ES-I3 (cell line): Measurements from ENCODE around the gene PNMA8C.
"Not testable (repeated sequence)": the region's sequence is repeated elsewhere in the genome, so short reads cannot be mapped to it uniquely, and the experiment has no call there.

ENCODE experiments used
- H3K36me3 ChIP-seq: 2 replicates; pipeline ENCODE4 v1.6.1; 2013; ENCODE audit warnings: mild to moderate bottlenecking, low read length, control low read depth, moderate library complexity; ENCODE audit not compliant: insufficient read depth
- H3K4me1 ChIP-seq: 2 replicates; pipeline ENCODE4 v1.6.1; 2013; ENCODE audit warnings: mild to moderate bottlenecking, control low read depth, low read length; ENCODE audit not compliant: insufficient read depth
- H3K9ac ChIP-seq: 2 replicates; pipeline ENCODE4 v1.6.1; 2013; ENCODE audit warnings: low read depth, mild to moderate bottlenecking, low read length, moderate library complexity
- H3K9me3 ChIP-seq: 2 replicates; pipeline ENCODE4 v1.6.1; 2013; ENCODE audit warnings: mild to moderate bottlenecking, low read length, moderate library complexity; ENCODE audit not compliant: control insufficient read depth, insufficient read depth

Gene PNMA8C

GRCh38 chr19:46383846-46384245 is 44.9 kb downstream of the PNMA8C start:
- Histone ChIP-seq H3K36me3 (peaks cover 29% of the 10 kb centered on the region), H3K9me3 (no peaks in the 10 kb centered on the region), H3K4me1 (no peaks in the 10 kb centered on the region), H3K9ac (no peak overlapping the region)

GRCh38 chr19:46383171-46383815 is 45.4 kb downstream of the PNMA8C start:
- Histone ChIP-seq H3K36me3 (peaks cover 29% of the 10 kb centered on the region), H3K9ac (no peak overlapping the region), H3K9me3 (no peaks in the 10 kb centered on the region), H3K4me1 (no peaks in the 10 kb centered on the region)

GRCh38 chr19:46381756-46382345 is 46.9 kb downstream of the PNMA8C start:
- H3K9ac ChIP-seq = no peak overlapping the region
- no peaks in the 10 kb centered on the region for H3K4me1 ChIP-seq
- H3K9me3 ChIP-seq = no peaks in the 10 kb centered on the region
- peaks cover 32% of the 10 kb centered on the region for H3K36me3 ChIP-seq

DNA sequence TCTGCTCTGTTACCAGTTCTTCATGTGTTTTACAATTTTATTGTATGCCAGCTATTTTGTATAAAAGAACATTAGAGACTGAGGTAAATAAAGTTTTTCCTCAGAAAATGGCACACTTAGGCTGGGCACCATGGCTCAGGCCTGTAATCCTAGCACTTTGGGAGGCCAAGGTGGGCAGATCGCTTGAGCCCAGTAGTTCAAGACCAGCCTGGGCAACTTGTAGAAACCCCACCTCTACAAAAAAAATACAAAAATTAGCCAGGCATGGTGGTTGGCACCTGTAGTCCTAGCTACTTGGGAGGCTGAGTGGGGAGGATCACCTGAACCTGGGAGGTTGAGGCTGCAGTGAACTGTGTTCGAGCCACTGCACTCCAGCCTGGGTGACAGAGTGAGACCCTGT is 47.4 kb downstream of the PNMA8C start:
- Histone ChIP-seq H3K9me3 (no peaks in the 10 kb centered on the region), H3K9ac (no peak overlapping the region), H3K36me3 (peaks cover 32% of the 10 kb centered on the region), H3K4me1 (no peaks in the 10 kb centered on the region)

DNA sequence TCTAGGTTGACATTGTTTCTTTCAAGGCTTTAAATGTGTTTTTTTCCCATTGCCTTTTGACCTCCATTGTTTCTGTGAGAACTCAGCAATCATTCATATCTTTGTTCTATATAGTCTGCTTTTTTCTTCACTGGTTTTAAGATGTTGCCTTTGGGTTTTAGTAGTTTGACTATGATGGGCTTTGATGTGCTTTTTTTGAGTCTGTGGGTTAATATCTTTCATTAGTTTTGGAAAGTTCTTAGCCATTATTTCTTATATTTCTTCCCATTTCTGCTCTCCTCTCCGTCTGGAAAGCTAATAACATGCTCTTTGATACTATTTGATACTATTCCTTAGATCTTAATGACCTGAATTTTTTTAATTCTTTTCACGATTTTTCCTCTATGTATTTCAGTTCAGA is 48.0 kb downstream of the PNMA8C start:
- Histone ChIP-seq H3K4me1 (no peaks in the 10 kb centered on the region), H3K9ac (no peak overlapping the region), H3K9me3 (no peaks in the 10 kb centered on the region), H3K36me3 (peaks cover 32% of the 10 kb centered on the region)

DNA sequence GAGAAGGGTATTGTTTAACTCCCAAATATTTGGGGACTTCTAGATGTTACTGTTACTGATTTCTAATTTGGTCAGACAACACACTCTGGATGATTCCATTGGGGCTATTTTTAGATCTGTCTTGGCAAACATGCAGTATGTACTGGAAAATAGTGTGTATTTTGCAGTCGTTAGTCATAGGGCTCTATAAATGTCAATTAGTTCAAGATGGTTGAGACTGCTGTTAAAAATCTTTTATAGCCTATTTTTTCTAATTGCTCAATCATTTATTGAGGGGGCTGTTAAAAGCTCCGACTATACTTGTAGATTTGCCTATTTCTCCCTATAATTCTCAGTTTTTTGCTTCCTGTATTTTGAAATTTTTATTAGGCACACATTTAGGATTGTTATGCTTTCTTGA is 50.5 kb downstream of the PNMA8C start:
- Histone ChIP-seq H3K36me3 (peaks cover 26% of the 10 kb centered on the region), H3K4me1 (peaks cover 10% of the 10 kb centered on the region), H3K9me3 (no peaks in the 10 kb centered on the region), H3K9ac (no peak overlapping the region)

GRCh38 chr19:46376241-46377153 is 52.2 kb downstream of the PNMA8C start:
- Histone ChIP-seq H3K36me3 (peaks cover 15% of the 10 kb centered on the region), H3K9ac (no peak overlapping the region), H3K4me1 (peaks cover 24% of the 10 kb centered on the region), H3K9me3 (no peaks in the 10 kb centered on the region)

DNA sequence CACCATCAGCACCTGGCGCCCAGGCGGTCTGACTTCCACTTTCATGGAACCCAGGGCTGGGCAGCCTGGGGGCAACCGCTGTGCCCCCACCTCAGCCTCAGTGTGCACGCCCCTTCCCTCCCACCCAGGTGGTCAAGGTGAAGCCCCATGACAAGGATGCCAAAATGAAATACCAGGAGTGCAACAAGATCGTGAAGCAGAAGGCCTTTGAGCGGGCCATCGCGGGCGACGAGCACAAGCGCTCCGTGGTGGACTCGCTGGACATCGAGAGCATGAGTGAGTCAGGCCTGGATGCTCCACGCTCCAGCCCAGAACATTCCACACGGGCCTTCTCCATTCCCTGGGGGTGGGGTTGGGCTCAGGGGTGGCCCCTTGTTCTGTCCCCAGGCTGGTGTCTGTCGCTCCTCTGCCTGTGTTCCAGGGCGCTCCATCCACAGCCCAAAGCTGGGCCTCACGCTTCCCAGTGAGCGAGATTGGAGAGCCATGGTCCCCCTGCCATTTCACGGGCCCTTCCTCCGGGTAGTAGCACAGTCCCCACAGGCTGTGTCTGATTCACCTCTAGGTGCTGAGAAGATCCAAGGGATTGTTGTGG is 53.2 kb downstream of the PNMA8C start:
- Histone ChIP-seq H3K4me1 (peaks cover 30% of the 10 kb centered on the region), H3K36me3 (peaks cover 14% of the 10 kb centered on the region)
- H3K9ac ChIP-seq, H3K9me3 ChIP-seq: not testable (repeated sequence)
